HG03460 (cell line): Measurements from ENCODE around the gene COQ10A.

ENCODE experiments used
- ATAC-seq: cut with Tn5 transposase; IDR thresholded peaks from one replicate; pipeline ENCODE4 v1.9.1; 2021; ENCODE audit not compliant: unreplicated experiment

COQ10A gene

DNA sequence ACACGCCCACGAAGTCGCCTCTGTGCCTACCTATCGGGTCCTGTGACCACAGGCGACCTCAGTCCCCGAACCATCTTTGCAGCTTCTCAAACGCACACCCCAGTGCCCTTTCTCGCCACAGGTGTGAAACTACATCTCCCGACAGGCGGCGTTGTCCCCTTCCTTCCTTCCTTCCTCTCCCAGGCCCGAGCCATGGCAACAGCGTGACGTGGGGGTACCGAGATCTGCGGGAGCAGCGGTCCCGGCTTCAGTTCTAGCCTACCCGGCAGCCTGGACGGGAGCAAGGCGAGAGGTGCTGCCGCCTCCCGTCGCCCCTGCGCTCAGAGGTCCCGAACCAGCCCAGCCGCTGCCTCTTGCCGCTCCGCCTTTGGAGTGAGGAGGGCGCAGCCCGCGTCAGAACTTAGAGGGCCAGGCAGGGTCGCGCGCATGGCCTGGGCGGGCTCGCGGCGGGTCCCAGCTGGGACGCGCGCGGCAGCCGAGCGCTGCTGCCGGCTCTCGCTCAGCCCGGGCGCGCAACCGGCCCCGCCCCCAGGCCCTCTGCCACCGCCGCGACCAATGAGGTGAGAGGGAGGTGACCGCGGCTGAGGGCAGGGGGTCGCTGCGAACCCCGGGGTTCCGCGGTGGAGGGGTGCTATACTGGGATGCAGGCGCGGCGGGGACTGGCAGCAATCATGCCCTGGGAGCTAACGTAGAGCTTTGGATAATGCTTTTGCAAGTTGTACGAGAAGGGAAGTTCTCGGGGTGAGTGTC lies at the start of gene COQ10A:
Gene COQ10A, plus strand, starts transcription at position 250 of the 750 bp plus-strand sequence. Its CDS starts 177 bp downstream, at position 427.
- ATAC-seq: peak; percentile 85

DNA sequence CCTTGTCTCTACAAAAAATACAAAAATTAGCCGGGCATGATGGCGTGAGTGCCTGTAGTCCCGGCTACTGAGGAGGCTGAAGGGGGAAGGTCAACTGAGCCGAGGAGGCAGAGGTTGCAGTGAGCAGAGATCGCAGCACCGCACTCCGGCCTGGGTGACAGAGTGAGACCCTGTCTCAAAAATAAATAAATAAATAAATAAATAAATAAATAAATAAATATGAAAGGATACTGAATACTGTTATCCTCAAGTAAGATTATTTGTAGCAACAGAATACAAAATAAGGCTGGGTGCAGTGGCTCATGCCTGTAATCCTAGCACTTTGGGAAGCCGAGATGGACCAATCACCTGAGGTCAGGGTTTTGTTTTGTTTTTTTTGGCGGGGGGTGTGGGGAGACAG lies 46.9 kb upstream of the COQ10A start:
- no peak for ATAC-seq

DNA sequence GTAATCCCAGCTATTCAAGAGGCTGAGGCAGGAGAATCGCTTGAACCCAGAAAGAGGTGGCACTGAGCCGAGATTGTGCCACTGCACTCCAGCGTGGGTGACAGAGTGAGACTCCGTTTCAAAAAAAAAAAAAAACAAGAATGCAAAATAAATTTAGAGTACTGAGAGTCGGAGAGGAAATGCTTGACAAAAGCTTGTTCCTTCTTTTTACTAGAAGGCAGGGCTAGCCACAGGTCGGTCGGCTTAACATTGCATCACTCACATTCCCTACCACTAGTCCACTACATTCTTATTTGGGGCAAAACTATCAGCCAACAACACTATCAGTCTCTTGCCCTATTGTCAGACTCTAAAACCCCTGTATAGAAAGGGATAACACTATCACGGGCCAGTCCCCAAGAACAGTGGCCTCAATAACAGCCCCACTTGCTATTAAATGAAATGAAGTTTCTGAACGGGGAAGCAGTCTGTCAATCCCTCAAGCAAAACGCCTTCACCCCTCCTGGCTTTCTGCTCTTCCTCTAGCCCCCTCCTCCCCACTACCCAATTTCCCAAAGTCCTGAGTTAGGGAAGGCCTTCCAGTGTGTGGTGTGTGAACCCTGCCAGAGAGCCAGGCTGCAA lies 46.0 kb upstream of the COQ10A start:
- no peak for ATAC-seq

DNA sequence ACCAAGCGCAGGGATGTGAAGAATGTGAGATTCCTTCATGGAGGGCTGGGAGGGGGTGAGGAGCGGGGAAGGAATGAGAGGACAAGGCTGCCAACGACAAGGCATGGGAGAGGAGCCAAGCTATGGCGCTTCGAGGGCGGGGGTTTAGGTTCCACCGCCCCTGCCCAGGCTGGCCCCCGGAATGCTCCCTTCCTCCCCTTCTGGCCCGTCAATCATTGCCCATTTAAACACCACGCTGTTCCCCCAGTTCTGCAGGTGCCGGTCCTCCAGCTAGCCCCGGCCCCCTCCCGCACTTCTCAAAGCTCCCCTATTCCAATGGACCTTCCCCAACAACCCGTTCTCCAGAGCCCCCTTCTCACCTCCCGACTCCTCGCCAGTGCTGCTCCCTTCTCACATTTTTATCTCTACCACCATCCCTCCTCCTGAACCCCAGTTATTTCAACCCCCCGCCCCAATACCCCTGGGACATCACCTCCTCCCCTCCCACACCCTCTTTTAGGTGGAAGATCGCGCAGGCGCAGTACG lies 45.4 kb upstream of the COQ10A start:
- ATAC-seq: peak; percentile 16

DNA sequence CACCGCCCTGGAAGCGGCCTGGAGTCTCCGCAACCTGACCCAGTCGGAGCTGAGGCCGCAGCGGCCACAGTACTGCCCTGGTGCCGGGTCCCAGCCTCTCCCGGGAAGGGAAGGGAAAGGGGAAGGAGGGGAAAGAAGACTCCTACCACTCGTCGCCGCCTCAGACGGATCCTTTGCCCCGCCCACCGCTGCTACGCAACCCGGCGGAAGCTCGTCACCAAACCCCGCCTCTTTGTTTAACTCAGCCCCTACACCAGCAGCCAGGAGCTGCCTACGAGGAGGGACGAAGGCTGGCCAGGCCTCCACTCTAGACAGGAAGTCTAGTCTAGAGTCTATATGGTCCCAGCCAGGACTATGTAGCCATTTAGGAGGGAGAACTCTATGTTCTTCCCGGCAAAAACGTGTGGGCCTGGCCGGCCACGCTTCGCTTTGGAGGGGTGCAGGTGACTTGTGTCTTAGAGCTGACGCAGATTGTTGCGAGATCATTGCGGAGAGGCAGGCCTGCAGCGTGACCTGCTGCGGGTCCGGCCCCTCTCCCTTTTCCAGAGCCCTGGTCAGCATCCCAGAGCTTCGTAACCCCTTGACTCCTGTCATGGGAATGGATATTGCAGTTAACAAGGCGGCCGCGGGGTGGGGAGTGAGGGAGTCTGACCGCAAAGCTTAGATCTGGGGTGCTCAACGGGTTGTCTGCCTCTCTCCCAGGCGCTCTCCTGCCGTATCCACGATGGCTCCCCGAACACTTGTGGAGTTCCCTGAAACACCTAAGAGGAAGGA lies 44.8 kb upstream of the COQ10A start, which contains the start of gene RNF41:
Gene RNF41, minus strand, starts transcription at position 166 of the 774 bp plus-strand sequence. CDS start 7,875 bp downstream, outside the sequence.
- peak; percentile 74 for ATAC-seq

DNA sequence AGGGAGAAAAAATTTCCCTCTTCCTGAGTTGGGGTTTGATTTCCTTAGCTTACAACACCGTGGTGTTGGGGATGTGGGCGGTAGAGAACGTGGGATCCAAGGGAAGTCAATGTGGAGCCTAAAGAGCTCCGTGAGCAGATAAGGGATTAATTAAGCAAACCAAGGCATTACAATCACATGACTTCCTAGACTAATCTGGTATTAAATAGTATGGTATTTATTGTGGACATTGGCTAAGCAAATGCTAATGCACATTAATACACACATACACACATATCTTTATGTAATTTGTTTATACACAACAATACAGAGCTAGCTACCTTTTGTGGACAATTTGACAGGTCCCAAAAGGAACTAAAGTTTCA lies 44.2 kb upstream of the COQ10A start:
- ATAC-seq: no peak

DNA sequence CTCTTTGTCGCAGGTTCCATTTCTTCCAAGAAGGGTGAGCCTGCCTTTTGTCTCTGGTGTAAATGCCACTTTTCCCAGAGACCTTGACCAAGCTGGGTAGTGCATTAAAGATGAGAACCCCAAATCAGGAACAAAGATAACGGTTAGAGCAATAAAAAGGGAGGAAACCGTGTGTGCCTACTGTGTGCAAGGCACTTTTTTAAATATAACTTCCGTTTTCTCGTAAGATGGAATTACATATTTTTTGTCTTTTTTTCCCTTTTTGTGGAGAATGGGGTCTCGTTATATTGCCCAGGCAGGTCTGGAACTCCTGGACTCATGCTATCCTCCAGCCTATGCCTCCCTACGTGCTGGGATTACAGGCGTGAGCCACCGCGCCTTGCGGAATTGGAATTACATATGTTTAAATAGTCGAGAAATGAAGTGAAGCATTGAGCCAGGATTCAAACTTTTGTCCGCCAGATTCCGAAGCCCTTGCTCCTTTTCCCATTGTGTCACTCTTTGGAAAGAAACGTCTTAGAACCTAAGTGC lies 43.1 kb upstream of the COQ10A start:
- no peak for ATAC-seq

DNA sequence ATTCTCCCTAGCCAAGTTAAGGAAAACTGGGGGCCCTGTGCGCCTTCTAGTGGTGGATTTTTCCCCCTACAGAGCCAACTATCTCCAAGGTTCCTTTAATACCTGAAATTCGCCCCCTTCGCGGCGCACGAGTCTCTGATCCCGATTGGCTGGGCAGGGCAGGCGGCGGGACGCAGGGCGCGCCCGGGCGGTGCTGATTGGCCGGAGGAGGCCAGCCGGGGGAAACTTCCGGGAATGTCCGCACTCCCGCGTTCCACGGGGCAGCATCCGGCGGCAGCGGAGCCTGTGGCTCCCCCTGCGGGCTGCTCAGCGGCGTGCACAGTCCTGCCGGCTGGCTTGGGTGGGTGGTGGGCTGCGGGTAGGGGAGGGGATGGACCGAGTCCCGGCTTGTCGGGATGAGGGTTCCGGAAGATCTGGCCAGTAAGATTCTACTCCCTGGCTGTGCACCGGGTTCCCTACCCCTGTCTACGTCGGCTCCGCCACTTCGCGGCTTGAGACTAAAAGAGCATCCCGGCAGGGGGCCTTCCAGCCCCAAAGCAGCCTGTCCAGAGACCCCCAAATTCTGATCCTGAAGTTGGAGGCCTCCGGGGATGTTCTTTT lies 42.5 kb upstream of the COQ10A start, which contains the start of gene NABP2:
Gene NABP2, plus strand, starts transcription at position 241 of the 600 bp plus-strand sequence. CDS start 515 bp downstream, outside the sequence.
- peak; percentile 64 for ATAC-seq

DNA sequence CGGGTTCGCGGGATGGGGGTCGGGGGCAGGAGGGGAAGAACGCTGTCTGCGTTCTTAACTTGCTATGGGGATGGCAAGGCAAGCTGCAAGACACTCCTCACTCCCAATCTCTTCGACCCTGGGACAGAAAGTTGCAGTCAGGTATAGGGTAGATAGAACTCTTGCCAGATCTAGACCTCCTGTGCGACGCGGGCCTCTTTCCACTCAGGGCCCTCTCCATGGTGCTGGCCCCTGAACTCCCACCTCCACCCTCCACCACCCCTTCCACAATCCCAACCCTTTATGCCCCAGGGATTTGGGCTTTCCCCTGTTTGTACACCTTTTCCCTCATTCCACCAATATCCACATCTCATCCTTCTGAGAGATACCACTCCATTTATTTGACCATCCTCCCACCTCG lies 41.8 kb upstream of the COQ10A start:
- ATAC-seq: no peak

DNA sequence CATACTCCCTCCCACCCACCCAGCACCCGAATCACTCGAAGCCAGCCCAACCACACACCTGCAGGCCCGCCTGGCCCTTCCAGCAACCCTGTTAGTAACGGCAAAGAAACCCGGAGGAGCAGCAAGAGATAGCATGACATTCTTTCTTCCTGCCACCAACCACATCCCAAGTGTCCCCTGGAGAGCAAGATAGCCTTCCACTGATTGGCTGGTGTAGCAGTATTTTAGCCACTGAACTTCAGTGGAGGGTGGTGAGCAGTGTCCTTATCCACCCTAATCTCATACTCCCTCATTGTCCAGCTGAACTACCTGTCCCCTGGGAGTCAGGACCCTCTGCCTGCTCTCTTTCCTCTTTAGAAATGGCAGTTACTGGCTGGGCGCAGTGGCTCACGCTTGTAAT lies 37.7 kb upstream of the COQ10A start:
- ATAC-seq: no peak

DNA sequence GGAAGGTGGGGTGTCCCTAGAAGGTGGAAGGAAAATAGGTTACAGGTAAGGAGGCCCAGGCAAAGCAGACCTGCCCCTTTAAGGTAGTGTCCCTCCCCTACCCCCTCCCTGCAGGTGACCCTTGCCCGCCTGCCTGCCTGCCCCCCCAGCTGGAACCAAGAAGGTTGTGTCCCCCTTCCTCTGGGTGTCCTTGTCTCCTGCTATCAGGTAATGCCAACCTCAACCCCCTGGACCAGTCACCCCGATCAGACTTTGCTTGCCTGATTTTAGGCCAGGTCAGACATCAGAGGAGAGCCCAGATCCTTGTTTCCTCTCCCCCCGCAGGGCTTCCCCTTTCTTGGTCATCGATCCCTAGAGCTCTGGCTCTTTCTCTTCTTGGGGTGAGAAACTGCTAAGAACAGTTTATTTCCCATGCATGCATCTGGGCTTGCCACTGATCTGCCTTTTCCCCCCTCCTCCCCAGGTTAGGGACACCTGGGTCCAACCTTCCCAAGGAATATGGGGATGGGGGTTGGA lies 36.8 kb upstream of the COQ10A start, which contains the start of gene SLC39A5:
Gene SLC39A5, plus strand, starts transcription at position 136 of the 516 bp plus-strand sequence. CDS start 1,224 bp downstream, outside the sequence.
- ATAC-seq: no peak

DNA sequence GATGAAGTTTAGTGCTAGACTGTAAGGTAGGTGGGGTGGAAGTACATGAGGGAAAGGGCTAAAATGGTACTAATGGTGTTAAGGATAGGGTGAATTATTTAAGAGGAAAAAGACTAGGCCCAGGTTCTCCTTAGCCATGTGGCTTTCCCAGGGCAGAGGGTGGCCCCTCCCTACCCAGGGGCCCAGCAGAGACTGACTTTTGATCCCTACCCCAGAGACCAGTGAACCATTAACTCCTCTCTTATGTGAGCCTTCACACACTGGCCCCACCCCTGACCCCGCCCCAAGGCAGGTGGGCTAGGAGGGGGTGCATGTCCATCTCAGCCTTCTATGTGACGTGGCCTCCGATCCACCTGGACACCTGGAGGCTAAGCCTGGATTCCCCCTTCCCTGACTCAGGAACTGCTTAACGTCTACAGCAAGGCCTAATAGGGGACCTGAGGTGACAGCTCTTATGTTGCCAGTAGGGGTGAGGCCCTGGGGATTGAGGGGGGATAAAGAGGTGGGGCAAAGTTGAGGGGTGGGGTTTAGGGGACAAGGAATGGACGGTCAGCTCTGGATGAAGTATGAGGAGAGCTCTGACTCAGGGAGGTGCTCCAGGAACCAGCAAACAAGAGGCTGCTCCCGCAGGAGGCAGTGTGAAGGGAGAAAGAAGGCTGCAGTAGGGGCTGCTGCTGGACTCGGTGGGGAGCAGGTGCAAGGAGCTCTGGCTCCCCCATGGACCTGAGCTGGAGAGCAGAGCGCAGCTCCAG lies 36.1 kb upstream of the COQ10A start:
- ATAC-seq: no peak

DNA sequence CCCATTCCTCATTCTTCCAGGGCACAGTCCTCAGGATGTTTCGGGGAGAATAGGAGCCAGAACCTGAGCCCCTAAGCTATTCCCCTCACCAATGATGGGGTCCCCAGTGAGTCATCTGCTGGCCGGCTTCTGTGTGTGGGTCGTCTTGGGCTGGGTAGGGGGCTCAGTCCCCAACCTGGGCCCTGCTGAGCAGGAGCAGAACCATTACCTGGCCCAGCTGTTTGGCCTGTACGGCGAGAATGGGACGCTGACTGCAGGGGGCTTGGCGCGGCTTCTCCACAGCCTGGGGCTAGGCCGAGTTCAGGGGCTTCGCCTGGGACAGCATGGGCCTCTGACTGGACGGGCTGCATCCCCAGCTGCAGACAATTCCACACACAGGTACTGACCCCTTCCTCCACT lies 35.6 kb upstream of the COQ10A start:
- no peak for ATAC-seq

DNA sequence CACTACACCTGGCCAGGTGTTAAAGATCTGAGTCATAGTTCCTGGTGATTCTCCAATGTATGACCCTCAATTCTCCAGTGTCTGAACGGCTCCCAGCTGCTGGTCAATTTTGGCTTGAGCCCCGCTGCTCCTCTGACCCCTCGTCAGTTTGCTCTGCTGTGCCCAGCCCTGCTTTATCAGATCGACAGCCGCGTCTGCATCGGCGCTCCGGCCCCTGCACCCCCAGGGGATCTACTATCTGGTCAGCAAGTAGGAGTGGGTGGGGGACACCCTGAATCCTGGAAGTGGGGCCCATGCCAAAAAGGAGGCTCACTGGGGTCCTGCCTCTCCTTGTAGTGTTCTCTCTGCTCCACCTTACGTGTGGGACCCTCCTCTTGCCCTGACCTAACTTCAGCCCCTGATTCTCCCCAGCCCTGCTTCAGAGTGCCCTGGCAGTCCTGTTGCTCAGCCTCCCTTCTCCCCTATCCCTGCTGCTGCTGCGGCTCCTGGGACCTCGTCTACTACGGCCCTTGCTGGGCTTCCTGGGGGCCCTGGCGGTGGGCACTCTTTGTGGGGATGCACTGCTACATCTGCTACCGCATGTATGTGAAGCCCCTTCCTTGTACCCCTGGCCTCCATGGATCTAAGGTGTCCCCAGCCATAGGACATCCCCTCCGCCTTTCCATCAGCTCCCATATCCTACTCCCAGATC lies 31.9 kb upstream of the COQ10A start:
- ATAC-seq: no peak

DNA sequence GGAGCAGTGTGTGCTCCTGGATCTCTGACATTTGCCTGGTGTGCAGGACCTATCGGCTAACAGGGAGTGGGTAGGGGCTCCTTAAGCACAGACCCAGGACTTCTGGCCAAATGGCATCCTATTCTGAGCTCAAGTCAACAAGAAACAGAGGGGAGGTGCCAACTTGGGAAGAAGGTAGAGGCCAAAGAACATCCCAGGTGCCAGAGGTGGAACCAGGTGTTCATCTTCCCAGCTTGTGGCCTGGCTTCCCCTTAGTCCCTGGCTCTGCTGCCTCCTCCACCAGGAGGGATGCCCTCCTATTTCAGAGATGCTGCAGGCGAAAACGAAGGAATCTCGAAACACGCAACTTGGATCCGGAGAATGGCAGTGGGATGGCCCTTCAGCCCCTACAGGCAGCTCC lies 30.7 kb upstream of the COQ10A start:
- no peak for ATAC-seq

DNA sequence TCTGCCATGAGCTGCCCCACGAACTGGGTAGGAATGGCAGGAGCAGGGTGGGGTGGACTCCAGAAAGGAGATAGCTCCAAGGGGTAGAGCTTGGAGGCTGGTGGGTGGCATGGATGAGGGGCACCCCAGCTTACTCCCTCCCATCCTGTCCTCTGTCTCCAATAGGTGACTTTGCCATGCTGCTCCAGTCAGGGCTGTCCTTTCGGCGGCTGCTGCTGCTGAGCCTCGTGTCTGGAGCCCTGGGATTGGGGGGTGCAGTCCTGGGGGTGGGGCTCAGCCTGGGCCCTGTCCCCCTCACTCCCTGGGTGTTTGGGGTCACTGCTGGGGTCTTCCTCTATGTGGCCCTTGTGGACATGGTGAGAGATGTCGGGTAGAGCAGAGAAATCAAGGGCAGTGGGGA lies 29.8 kb upstream of the COQ10A start:
- no peak for ATAC-seq

DNA sequence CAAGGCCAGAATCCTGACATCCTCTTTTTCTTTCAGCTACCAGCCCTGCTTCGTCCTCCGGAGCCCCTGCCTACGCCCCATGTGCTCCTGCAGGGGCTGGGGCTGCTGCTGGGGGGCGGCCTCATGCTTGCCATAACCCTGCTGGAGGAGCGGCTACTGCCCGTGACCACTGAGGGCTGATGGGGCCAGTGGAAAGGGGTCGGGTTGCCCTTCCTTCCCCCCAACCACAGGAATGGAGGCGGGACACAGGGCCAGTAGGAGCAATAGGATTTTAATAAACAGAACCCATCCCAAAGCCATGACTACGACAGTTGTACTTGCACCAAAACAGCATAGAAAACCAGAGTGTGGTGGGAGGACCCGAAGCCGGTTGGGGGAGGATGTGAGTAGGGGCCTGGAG lies 29.2 kb upstream of the COQ10A start:
- no peak for ATAC-seq

DNA sequence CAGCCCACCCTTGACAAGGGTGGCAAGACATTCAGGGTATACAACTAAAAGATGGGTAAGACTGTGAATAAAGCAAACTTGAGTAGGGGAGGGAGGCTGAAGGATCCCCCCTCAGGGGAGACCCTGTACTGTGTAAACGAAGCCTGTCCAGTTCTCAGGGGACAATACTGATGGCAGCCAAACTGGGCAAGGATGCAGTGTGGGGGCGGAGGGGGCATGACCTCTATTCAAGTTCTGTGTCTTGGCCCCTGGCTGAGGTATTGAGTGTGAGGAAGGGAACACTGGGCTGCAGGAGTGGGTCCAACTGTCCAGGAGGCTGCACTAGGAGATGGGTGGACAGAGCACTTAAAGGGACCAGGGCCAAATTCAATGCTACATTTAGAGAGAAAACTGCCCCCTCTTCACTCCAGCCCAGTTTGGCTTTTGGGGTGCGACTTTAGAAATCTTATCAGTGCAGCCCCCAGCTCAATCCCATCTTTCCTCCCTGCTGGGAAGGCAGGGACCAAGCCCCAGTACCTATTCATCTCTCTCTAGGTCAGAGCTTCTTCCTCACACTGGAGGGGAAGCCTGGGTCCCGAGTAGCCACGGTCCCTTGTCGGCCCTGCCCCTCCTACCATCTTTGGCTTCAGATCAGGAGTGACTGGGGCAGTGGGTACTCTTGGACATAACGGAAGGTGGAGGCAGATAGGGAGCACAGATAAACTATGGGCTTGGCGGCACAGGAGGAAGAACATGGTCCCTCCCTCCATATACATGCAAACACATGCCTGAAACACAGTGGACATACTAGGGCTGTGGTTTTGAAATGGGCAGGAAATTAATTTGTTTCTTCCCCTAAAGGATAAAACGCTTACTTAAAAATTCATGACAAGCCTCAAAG lies 25.1 kb upstream of the COQ10A start:
- ATAC-seq: no peak
